ENCODE measurements around the gene ZNF276.
"Not testable (repeated sequence)": the region's sequence is repeated elsewhere in the genome, so short reads cannot be mapped to it uniquely, and the experiment has no call there.

Gene ZNF276

DNA sequence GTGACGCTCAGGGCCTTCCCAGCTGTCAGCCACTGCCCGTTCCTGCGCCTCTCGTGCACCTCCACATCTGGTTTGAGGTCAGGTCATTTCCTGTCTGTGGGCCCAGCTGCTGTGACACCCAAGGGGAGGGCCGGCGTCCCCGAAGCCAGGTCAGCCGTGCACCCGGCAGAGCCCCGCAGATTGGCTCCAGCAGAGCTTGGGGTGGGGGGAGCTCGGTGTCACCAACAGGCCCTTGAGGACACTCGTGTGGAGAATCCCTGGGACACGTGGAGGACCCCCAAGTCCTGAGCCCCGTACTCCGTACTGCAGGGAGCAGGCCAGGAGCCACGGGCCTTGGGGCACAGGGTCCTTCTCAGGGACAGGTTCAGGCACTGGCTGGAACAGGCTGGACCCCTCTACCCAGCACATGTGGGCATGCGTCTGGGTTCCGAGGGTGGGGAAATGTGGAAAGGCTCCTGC, 24.6 kb upstream of the ZNF276 start:
- DNase-seq (ENCODE audit: low spot score), result no peak

DNA sequence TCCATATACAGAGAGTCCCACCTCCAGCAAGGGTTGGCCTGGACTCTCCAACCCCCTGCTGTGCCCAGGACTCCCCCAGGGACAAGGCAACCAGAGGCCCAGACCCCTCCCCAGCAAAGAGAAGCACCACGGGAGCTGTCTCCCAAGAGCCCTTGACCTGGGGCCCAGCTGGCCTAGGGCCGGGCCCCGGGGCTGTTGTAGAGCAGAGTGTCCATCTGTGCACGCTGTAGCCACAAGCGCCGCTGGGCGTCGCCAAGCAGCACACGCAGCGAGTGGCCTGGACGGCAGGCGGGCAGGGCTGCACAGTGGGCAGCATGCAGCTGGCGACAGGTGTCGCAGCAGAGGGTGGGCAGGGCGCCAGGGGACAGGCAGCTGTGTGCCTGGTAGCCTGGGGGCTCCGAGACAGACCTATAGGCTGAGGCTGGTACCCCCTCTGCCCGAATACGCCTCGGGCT, 24.1 kb upstream of the ZNF276 start:
- no peak for DNase-seq (ENCODE audit: low spot score)

- no peak for DNase-seq (ENCODE audit: low spot score)
Measured at GRCh38 chr16:89697616-89698331, 23.6 kb upstream of the ZNF276 start.

DNA sequence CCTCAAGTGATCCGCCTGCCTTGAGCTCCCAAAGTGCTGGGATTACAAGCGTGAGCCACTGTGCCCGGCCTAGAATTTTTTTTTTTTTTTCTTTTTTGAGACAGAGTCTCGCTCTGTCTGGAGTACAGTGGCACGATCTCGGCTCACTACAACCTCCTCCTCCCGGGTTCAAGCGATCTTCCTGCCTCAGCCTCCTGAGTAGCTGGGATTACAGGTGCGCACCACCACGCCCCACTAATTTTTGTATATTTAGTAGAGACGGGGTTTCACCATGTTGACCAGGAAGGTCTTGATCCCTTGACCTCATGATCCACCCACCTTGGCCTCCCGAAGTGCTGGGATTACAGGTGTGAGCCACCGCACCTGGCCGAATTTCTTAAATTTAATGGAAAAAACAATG, 22.6 kb upstream of the ZNF276 start:
- DNase-seq (ENCODE audit: low spot score), result not testable (repeated sequence)

DNA sequence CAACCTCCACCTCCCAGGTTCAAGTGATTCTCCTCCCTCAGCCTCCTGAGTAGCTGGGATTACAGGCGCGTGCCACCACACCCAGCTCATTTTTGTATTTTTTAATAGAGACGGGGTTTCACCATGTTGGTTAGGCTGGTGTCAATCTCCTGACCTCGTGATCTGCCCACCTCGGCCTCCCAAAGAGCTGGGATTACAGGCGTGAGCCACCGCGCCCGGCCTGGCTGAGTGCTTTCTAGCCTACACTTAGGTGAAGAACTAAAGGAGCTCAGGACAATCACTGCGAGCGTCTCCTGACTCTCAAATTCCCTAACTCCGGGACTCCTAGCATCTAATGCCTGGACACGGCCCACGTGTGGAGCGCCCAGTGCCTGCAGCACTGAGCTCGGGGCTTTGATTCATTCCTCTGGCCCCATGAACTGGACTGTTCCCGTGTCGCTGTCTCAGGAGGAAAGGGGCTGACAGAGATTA, 21.7 kb upstream of the ZNF276 start:
- DNase-seq (ENCODE audit: low spot score), result not testable (repeated sequence)

DNA sequence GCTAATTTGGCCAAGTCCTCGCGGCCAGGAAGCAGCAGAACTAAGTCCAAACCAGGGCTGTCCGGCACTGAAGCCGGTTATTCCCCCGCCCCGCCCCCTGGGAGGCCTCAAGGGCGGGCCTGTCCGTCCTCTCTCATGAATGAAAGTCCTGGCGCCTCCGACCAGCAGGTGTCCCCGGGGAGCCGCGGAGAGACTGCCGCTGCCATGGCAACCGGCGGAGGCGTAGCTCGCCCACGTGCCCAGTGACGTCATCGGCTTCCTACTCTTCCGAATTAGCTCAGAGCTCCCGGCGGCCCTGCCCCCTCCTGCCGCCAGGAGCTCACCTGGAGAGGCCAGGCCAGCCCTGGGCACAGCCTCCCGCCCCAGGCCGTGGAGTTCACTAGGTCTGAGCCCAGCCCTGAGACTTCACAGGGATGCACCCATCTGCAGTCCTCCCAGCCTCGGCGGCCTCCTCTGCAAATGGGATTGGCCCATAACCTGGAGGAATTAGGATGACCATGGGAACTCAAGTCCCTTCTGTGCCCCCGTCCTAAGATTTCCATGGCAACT, 21.2 kb upstream of the ZNF276 start:
- DNase-seq (ENCODE audit: low spot score), result peak; percentile 98

DNA sequence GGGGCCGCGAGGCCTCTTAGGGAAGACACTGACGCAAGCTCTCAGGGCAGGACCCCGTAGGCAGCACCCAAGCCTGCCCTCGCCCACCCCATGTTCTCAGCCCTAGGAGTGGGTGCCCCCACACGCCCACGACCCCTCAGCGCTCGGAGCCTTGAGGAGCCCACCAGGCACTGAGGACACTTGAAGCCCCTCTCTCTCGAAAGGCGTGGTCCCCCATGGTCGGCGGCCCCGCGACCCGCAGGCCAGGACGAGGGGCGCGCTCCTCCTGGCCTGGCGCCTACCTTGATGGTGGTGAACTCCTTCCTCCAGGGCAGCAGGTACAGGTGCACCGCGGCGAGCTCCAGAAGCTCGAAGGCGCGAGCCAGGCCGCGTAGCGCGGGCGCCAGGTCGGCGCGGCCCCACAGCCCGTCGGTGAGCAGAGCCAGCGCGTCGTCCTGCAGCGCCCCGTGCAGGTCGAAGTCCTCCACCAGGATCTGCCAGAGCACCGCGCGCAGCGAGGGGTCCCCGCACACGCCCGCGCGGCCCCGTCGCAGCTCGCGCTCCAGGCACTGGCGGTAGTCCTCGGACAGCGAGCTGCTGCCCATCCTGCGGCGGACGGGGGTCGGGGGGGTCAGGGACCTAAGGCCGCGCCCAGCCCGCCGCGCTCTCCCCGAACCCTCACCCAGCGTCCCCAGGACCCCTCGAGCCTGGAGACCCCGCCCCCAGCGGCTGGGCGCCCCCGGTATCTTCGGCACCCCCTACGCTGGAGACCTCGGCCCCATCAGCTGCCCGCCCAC, 20.5 kb upstream of the ZNF276 start:
- DNase-seq (ENCODE audit: low spot score), result peak; percentile 55

GRCh38 chr16:89701425-89702406, 19.6 kb upstream of the ZNF276 start, which contains the start of gene SPATA2L:
Gene SPATA2L (minus strand): TSS chr16:89701705. CDS start chr16:89701232, 473 bp downstream.
- DNase-seq (ENCODE audit: low spot score), result peak; percentile 96

DNA sequence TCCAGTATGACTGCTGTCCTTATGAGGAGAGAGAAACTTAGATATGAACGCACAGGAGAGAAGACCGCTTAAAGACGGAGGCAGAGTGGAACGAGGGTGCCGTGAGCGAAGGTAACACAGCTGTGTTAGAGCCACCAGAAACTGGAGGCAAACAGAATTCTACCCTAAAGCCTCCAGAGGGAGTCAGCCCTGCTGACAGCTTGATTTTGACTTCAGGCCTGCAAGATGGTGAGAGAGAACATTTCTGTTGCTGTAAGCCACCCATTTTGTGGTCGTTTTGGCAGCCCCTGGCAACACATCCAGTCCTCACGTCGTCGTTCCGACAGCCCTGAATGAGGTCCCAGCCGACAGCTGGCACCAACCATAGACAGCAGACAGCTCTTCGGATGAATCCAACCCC, 17.1 kb upstream of the ZNF276 start:
- DNase-seq (ENCODE audit: low spot score), result no peak

- DNase-seq (ENCODE audit: low spot score), result no peak
Measured at GRCh38 chr16:89705006-89705405, 16.3 kb upstream of the ZNF276 start.

DNA sequence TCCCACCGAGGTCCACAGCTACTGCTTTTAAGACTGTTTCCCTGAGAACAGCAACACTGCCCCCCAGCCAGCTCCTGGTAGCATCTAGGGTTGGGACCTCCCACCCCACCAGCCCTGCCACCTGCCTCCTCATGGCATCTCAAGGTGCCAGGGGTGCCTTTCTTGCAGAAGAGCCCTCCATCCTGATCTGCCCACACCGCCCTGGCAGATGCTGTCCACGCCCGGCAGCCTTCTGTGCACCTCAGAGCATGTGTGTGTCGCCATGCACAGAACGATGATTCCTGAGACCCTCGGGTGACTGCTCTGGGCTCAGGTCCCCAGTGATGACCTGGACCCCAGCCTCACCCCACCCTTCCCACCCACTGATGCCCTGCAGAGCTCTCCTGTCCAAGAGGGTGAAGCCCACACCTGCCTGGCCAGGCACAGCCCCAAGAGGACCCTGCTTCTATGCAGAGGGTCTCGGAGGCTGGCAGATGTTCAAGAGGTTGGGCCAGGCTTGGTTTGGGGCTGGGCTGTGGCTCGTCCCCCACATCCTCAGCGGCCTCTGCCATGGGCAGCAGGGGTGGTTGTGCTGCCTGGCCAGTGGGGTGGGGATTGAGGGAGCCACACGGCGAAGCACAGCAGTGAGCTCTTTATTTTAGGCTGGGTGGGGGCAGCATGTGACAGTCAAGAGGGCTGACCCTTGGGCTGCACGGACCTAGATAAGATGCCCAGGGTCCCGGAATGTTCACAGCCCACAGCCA, 14.6 kb upstream of the ZNF276 start:
- DNase-seq (ENCODE audit: low spot score), result no peak

- no peak for DNase-seq (ENCODE audit: low spot score)
Measured at GRCh38 chr16:89707695-89708094, 13.6 kb upstream of the ZNF276 start.

- DNase-seq (ENCODE audit: low spot score), result no peak
Measured at GRCh38 chr16:89708481-89708931, 12.8 kb upstream of the ZNF276 start.

- DNase-seq (ENCODE audit: low spot score), result no peak
Measured at GRCh38 chr16:89709166-89709565, 12.2 kb upstream of the ZNF276 start.

DNA sequence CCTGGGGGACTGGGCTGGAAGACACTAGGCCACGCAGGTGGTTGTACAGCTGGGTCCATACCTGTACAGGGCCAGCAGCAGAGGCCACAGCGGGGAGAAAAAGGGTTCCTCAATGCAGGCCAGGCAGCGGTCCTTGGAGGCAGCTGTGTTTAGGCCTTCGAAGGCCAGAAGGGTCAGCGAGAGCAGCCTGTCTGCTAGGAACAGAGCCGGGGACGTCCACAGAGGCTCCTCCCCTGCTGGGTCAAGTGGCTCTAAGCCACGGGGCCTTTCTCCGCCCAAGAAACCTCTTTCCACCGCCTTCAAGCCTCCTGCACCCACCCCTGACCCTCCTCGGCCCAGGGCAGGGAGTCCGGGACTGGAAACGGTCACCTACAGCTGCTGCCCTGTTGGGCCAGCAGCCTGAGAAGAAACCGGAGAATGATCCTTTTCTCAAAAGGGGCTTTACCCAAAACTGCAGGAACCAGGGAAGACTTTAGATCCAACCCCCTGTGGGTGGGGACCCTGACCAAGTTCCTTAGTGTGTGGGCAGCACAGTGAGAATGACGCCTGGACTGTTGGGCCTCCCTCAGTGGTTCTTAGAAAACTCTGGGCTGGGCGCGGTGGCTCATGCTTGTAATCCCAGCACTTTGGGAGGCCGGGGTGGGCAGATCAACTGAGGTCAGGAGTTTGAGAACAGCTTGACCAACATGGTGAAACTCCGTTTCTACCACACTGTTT, 11.5 kb upstream of the ZNF276 start:
- DNase-seq (ENCODE audit: low spot score), result no peak

DNA sequence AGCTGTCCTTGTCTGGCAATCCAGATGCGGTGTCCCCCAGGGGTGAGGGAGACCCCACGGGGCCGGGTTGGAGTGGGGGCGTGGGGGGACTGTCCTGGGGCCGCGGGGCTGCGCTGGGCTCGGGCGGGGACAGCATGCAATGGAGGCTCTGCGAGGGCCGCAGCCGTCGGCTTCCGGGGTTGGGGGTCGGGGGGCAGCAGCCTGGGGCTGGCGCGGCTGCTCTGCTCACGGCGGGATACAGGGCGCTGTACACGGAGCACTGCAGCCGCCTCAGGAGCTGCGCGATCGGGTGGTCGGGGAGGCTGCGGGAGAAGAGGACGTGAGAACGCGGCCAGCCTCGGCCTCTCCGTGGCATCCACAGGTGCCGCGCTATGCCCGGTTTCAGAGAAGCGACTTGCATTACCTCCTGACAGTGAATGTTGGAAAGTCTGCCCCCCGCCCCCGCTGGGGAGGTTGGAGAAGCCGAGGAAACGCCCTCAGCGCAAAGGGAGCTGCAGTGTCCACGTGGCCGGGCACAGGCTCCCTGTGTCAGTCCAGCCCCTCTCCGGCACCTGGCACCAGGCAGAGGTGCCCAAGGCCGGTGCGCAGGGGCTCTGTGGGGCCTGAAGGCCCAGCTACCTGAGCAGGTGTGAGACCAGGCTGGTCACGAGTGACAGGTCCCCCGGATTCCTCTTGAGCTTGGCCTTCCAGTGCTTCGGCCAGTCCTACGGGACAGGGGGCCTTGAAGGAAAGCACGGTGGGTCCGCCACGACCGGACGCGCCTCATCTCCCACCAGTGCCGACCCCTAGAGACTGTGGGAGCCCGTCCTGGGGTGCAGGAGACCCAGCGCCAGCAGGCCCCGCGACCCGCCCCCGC, 10.4 kb upstream of the ZNF276 start:
- no peak for DNase-seq (ENCODE audit: low spot score)

DNA sequence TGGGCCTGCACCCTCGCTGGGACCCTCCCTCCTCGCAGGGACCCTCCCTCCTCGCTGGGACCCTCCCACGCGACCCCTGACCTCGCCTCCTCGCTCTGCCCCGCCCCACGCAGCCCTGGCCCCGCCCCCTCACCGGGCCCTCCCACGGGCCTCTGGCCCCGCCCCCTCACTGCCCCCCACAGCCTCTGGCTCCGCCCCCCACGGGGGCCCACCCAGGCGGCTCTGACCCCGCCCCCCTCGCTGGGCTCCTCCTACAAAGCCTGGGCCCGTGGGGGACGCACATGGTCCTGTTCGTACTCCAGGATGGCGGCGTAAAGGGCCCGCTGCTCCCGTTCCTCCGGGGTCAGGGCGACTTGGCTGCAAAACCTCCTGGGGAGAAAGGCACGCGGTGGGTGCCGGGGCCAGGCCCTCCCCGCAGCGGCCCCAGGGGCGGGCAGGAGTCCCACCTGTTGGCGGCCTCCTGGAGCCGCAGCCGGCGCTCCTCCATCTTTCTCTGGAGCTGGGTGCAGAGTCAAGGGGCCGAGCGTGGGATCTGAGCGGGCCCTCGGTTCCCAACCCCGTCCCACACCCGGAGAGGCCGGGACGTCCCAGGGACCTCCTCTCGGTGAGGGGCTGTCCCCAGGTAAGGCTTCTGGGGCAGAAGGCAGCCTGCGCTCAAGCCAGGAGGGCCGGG, 9.6 kb upstream of the ZNF276 start:
- DNase-seq (ENCODE audit: low spot score), result peak; percentile 90

- DNase-seq (ENCODE audit: low spot score), result no peak
Measured at GRCh38 chr16:89712274-89712781, 9.0 kb upstream of the ZNF276 start.

Data from GM03348 (cell line).